NT2/D1 (cell line): ENCODE measurements around the gene PDE4C.

Source experiments
- DNase-seq: peaks from one replicate; pipeline ENCODE4 v3.0.0-alpha.2; 2011; ENCODE audit warnings: low read depth, low spot score
- H3K27me3 ChIP-seq: 2 replicates; pipeline ENCODE4 v1.6.0; 2011; ENCODE audit warnings: mild to moderate bottlenecking; ENCODE audit not compliant: insufficient read length, insufficient read depth
- H3K36me3 ChIP-seq: 2 replicates; pipeline ENCODE4 v1.6.1; 2011; ENCODE audit warnings: mild to moderate bottlenecking, low read length, mixed read lengths; ENCODE audit not compliant: insufficient read depth, insufficient read length
- H3K4me1 ChIP-seq: 2 replicates; pipeline ENCODE4 v1.5.1; 2011; ENCODE audit not compliant: insufficient read depth, insufficient read length
- H3K4me3 ChIP-seq: 2 replicates; pipeline ENCODE4 v1.5.1; 2011; ENCODE audit warnings: low read depth; ENCODE audit not compliant: insufficient read length
- H3K9ac ChIP-seq: 2 replicates; pipeline ENCODE4 v1.6.0; 2011; ENCODE audit warnings: low read depth; ENCODE audit not compliant: insufficient read length
- H3K9me3 ChIP-seq: 2 replicates; pipeline ENCODE4 v1.5.1; 2011; ENCODE audit warnings: mild to moderate bottlenecking, low read length; ENCODE audit not compliant: insufficient read depth
- SUZ12 ChIP-seq: IDR thresholded peaks from 2 replicates; pipeline ENCODE4 v1.6.1; 2011; ENCODE audit not compliant: insufficient read length, insufficient read depth; ENCODE audit errors: extremely low read depth
- YY1 ChIP-seq: IDR thresholded peaks from 2 replicates; pipeline ENCODE4 v1.6.1; 2011; ENCODE audit not compliant: insufficient read length, insufficient read depth
- ZNF274 ChIP-seq: IDR thresholded peaks from 2 replicates; pipeline ENCODE4 v1.6.1; 2011; ENCODE audit warnings: mild to moderate bottlenecking, low read depth, low read length

Gene PDE4C

DNA sequence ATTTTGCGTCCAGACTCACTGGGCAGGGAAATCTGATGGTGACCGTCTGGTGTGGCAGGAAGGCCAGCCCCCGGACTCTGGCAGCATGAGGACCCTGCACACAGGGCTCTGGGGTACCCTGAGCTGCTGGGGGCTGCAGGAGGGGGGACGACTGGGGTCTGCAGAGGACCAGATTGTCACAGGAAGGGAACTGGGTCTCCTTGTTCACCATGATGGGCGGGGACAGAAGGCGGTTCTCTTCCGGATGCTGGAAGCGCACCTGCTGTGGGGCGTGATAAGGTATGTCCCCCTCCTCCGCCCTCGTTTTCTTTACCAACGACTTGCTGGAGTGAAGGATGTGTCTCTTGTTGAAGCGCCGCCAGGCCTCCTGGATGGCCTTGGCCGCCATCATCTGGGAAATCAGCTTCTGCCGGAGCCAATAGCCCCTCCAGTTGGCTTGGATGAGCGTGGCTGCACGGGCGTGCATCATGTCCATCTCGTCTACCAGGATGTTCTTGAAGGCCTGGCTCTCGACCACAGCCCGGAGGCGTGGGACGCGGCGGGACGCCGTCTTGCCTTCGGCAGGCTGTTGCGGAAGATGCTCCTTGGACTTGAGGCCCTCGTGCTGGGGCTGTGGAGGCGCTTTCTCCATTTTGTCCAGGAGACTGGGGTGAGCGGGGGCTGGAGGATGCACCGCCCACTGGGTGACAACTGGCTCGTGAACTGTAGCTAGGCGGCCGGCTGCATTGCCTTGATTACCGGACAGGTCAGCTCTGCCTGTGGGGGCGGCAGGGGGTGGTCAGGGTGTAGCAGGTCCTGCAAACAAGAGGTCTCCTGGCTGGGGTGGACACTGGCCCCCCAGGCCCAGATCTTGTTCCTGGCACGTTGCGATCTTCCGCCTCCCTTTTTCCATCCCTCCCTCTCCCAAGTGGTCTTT lies 40.8 kb upstream of the PDE4C start:
- Histone ChIP-seq H3K36me3 (peaks cover 51% of the 10 kb centered on the region), H3K9ac (no peak overlapping the region), H3K4me1 (no peaks in the 10 kb centered on the region), H3K27me3 (peaks cover 3% of the 10 kb centered on the region), H3K4me3 (no peak overlapping the region), H3K9me3 (no peaks in the 10 kb centered on the region)
- no peak for TF ChIP-seq ZNF274
- TF ChIP-seq YY1: no peak
- no peak for TF ChIP-seq SUZ12
- DNase-seq: no peak

- H3K9ac ChIP-seq: no peak overlapping the region
- peaks cover 6% of the 10 kb centered on the region for H3K27me3 ChIP-seq
- TF ChIP-seq YY1: no peak
- no peak for TF ChIP-seq ZNF274
- TF ChIP-seq SUZ12: no peak
- no peak for DNase-seq
- H3K4me1 ChIP-seq: no peaks in the 10 kb centered on the region
- H3K9me3 ChIP-seq: no peaks in the 10 kb centered on the region
- peaks cover 51% of the 10 kb centered on the region for H3K36me3 ChIP-seq
- H3K4me3 ChIP-seq: no peak overlapping the region
Measured at GRCh38 chr19:18265582-18265981, 39.3 kb upstream of the PDE4C start.

DNA sequence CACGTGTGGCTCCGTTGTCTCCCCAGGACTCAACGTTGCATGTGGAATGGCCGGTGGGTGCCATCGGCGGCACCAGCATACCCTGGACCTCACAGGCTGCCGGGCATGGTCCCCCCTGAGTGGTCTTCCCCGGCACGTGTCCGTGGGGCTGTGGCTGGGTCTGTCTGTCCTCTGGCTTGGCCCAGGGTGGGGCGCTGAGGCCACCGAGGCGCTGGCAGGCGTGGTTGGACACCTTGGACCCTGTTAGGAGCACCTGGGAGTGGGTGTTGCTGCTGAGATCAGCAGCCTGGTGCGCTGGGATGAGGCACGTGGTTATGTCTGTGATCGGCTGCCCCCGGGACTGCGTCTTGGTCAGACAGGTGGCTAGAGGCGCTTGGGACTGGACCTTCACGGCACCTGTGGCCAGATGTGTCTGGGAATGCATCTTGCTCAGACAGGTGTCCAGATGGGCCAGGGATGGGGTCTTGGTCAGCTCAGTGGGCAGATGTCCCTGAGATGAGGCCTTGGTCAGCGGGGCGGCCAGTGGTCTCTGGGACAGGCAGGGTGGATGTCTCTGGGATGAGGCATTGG lies 38.8 kb upstream of the PDE4C start:
- H3K36me3 ChIP-seq: peaks cover 51% of the 10 kb centered on the region
- H3K4me1 ChIP-seq: no peaks in the 10 kb centered on the region
- TF ChIP-seq YY1 (no peak), SUZ12 (no peak), ZNF274 (no peak)
- no peak overlapping the region for H3K4me3 ChIP-seq
- H3K9ac ChIP-seq: no peak overlapping the region
- H3K27me3 ChIP-seq: peaks cover 11% of the 10 kb centered on the region
- DNase-seq: no peak
- no peaks in the 10 kb centered on the region for H3K9me3 ChIP-seq

DNA sequence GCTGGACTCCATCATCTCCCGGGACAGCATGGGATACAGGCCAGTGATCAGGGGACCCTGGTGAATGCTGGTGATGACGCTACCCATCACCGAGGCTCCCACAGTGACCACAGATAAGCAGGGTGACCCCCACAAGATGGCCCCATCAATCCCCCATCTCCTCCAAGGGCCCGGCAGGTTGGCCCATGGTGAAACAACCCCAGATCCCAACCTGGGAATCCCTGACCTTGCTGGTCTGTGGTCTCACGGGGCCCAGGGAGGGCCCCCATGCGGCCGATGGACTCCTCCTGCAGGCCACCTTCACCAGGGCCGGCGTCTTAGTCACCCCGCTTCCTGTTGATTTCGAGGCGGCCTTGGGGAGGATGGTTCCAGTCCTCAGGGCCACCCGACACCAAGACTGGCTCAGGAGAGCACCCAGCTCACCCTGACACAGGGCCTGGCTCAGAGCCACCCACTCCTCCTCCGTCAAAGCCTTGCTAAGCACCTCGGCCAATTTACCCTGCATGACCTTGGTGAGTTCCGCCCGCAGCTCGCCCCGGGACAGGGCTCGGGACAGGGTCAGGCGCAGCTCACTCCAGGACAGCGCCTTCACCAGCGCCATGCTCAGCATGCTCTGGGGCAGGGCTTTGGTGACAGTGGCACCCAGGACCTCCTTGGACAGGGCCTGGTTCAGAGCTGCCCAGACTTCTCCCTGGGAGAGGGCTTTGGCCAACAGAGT lies 38.1 kb upstream of the PDE4C start:
- no peak overlapping the region for H3K4me3 ChIP-seq
- H3K36me3 ChIP-seq: peaks cover 50% of the 10 kb centered on the region
- TF ChIP-seq YY1: no peak
- TF ChIP-seq ZNF274: no peak
- TF ChIP-seq SUZ12: no peak
- H3K4me1 ChIP-seq: no peaks in the 10 kb centered on the region
- DNase-seq: no peak
- peaks cover 19% of the 10 kb centered on the region for H3K27me3 ChIP-seq
- no peaks in the 10 kb centered on the region for H3K9me3 ChIP-seq
- H3K9ac ChIP-seq: no peak overlapping the region

DNA sequence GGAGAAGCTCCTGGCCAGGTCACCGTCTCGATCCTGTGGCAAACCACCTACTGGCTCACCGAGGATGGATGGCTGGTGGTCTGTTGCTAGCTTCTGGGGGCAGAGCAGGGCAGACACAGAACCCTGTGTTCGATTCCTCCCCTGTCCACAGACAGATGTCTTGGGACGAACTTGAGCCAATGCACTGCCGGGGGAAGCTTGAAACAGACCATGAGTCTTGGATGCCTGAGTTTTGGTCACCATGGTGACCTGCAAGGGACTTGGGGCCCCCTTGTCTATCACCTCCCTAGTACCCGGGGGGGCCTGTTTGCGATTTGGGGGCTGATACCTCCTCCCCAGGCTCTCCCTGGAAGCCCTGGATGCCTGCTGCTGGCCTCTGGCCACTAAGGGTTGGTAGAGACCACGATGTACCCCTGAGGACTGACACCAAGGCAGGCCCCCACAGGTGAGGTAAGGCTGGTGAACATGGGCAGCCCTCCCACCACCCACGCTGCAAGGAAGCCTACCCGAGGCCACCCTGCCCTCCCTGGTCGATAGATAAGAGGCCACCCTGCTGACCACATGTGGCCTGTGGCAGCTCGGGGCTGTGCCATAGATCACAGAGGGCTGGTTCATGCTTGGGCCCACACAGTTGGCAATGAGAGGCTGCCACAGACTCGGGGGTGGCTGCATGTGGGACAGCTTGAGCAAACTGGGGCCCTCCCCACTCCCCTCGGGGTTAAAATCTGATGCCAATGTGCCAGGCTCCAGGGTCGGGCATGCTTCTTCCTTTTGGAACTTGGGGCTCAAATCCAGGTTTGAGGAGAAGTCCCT lies 37.3 kb upstream of the PDE4C start:
- DNase-seq: no peak
- H3K27me3 ChIP-seq: peaks cover 27% of the 10 kb centered on the region
- H3K9me3 ChIP-seq: no peaks in the 10 kb centered on the region
- H3K4me3 ChIP-seq: no peak overlapping the region
- peaks cover 46% of the 10 kb centered on the region for H3K36me3 ChIP-seq
- H3K4me1 ChIP-seq: no peaks in the 10 kb centered on the region
- TF ChIP-seq ZNF274: no peak
- TF ChIP-seq YY1: no peak
- no peak for TF ChIP-seq SUZ12
- no peak overlapping the region for H3K9ac ChIP-seq

DNA sequence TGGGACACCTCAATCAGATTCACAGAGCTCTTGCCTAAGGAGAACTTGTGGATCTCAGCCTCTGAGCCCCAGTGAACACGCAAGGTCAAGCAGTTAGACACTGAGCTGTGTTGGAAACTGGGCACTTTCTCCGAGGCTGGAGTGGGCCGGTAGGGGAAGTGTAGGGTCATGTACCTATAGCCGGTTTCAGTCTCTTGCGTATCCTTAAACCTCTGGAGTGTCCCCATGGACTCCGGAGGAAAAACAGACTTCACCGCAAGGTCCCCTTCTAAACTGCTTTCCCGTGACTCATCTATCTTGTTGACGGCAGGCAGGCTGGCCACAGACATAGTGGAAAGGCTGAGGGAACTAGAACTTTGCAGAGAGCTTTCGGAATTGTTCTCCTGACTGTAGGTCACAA lies 36.7 kb upstream of the PDE4C start:
- no peak for DNase-seq
- peaks cover 40% of the 10 kb centered on the region for H3K36me3 ChIP-seq
- TF ChIP-seq ZNF274: no peak
- no peak for TF ChIP-seq SUZ12
- TF ChIP-seq YY1: no peak
- H3K4me3 ChIP-seq: no peak overlapping the region
- no peaks in the 10 kb centered on the region for H3K9me3 ChIP-seq
- H3K27me3 ChIP-seq: peaks cover 30% of the 10 kb centered on the region
- no peaks in the 10 kb centered on the region for H3K4me1 ChIP-seq
- H3K9ac ChIP-seq: no peak overlapping the region

DNA sequence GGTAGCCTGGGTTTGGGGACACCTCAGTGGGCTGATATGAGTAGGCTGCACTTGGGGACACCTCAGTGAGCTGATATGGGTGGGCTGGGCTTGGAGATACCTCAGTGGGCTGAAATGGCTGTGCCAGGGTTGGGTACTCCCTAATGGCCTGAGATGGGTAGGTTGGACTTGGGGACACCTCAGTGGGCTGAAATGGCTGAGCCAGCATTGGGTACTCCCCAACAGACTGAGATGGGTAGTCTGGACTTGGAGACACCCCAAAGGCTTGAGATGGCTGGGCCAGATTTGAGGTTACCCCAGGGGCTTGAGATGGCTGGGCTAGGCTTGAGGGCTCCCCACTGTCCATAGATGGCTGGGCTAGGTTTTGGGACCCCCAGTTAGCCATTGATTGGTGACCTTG lies 35.9 kb upstream of the PDE4C start:
- H3K36me3 ChIP-seq: peaks cover 34% of the 10 kb centered on the region
- peaks cover 30% of the 10 kb centered on the region for H3K27me3 ChIP-seq
- H3K4me3 ChIP-seq: no peak overlapping the region
- H3K9me3 ChIP-seq: no peaks in the 10 kb centered on the region
- no peak for TF ChIP-seq YY1
- TF ChIP-seq ZNF274: no peak
- no peak for TF ChIP-seq SUZ12
- no peaks in the 10 kb centered on the region for H3K4me1 ChIP-seq
- H3K9ac ChIP-seq: no peak overlapping the region
- DNase-seq: no peak
